Colonic mucosa (tissue), 4 donors: ENCODE results near the gene COPS3. TPM values are rescaled to one million over a fixed set of nuclear protein-coding genes. Genes with fewer than 3 reads are reported as not detected.

Experiments
- DNase-seq: peaks from one replicate; pipeline ENCODE4 v3.0.0-alpha.2; 2020
- H3K27ac ChIP-seq: fragments of 200-600 bp; one replicate; pipeline ENCODE4 v1.8.0; 2021
- H3K27me3 ChIP-seq: fragments of 200-600 bp; one replicate; pipeline ENCODE4 v1.8.0; 2021
- H3K36me3 ChIP-seq: fragments of 200-600 bp; one replicate; pipeline ENCODE4 v1.8.0; 2021
- H3K4me1 ChIP-seq: fragments of 200-600 bp; one replicate; pipeline ENCODE4 v1.8.0; 2021; ENCODE audit warnings: mild to moderate bottlenecking
- H3K4me3 ChIP-seq: fragments of 200-600 bp; one replicate; pipeline ENCODE4 v1.8.0; 2021
- H3K9ac ChIP-seq, 2 donors: one replicate each; pipeline ENCODE4 v1.7.0; 2013; ENCODE audit warnings: control low read depth in 2 of 2, low read depth in 2 of 2, low read length in 2 of 2
- H3K9me3 ChIP-seq: fragments of 200-600 bp; one replicate; pipeline ENCODE4 v1.8.0; 2021
- intact Hi-C: fragments of 100-400 bp; cut with DNase I; formaldehyde crosslinking; loops from one replicate; pipeline ENCODE4 v1.14.1; 2022
- total RNA-seq, 2 donors: library from RNA; stranded (reverse); fragmentation: NEBNext Ultra II Directional in 1 of 2; extraction: Animal tissue kit (Norgen Biotek cat#: 25700) in 1 of 2; gene quantifications; one replicate each; pipeline ENCODE4 v1.2.1, GENCODE V29; 2021
- TF ChIP-seq, protein P1 (sequence below): fragments of 200-600 bp; IDR thresholded peaks from one replicate; pipeline ENCODE4 v1.8.0; 2022; ENCODE audit warnings: antibody characterized with exemption, mild to moderate bottlenecking
- donor health status: healthy.
- donor health status: DM: no; HTN: no; CAD: no.
- donor health status: DM: no; HTN: no; CAD: no.

Gene COPS3
- total RNA-seq, 2 donors from 2014 or later, result 43.9 to 60.4 TPM

DNA sequence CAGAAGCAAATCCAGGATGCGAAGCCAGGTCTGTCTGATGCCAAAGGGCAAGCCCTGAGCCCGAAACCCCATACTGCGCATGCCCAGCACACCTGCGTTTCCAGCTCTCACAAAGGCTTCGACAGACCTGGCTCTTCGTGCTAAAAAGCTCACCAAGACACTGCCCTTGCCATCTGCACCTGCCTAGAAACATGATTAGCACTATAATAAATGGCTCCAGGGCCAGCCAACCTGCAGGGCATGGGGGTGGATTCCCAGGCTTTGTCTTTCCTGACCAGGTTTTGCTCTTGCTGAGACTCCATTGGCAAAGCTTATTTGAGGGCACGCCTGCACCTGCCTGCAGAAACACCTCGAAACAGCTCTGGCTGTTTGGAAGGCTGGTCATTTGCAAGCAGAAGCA, 60.5 kb downstream of the COPS3 start:
- Histone ChIP-seq H3K4me1 (no peaks in the 10 kb centered on the region), H3K4me3 (no peak overlapping the region), H3K9ac (no peak overlapping the region), H3K9me3 (no peaks in the 10 kb centered on the region), H3K27me3 (no peaks in the 10 kb centered on the region), H3K36me3 (peaks cover 35% of the 10 kb centered on the region), H3K27ac (no peak overlapping the region)
- TF ChIP-seq, protein P1, sequence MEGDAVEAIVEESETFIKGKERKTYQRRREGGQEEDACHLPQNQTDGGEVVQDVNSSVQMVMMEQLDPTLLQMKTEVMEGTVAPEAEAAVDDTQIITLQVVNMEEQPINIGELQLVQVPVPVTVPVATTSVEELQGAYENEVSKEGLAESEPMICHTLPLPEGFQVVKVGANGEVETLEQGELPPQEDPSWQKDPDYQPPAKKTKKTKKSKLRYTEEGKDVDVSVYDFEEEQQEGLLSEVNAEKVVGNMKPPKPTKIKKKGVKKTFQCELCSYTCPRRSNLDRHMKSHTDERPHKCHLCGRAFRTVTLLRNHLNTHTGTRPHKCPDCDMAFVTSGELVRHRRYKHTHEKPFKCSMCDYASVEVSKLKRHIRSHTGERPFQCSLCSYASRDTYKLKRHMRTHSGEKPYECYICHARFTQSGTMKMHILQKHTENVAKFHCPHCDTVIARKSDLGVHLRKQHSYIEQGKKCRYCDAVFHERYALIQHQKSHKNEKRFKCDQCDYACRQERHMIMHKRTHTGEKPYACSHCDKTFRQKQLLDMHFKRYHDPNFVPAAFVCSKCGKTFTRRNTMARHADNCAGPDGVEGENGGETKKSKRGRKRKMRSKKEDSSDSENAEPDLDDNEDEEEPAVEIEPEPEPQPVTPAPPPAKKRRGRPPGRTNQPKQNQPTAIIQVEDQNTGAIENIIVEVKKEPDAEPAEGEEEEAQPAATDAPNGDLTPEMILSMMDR, result no peak
- no peak for DNase-seq
- intact Hi-C loops, result no loop called here

DNA sequence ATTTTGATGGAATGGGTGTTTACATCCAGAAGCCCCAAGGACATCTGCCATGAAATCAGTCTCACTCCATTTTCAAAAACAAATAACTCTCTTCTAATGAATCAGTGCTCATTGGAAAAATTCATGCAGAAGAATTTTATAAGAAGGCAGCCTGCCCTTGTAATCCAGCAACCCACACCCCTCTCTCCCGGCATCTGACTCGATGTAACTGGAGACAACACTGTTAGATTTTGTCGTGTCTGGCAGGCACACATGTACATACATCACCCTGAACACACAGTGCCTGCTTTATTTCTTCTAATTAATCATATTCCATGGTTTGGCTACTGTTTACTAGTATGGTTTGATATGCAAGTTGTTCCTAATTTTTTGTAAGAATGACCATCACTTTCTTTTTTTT, 63.1 kb downstream of the COPS3 start:
- Histone ChIP-seq H3K27me3 (no peaks in the 10 kb centered on the region), H3K9me3 (no peaks in the 10 kb centered on the region), H3K9ac (no peak overlapping the region), H3K27ac (no peak overlapping the region), H3K4me3 (no peak overlapping the region), H3K4me1 (no peaks in the 10 kb centered on the region), H3K36me3 (peaks cover 23% of the 10 kb centered on the region)
- intact Hi-C loops, result no loop called here
- DNase-seq, result no peak
- TF ChIP-seq, protein P1, result no peak

DNA sequence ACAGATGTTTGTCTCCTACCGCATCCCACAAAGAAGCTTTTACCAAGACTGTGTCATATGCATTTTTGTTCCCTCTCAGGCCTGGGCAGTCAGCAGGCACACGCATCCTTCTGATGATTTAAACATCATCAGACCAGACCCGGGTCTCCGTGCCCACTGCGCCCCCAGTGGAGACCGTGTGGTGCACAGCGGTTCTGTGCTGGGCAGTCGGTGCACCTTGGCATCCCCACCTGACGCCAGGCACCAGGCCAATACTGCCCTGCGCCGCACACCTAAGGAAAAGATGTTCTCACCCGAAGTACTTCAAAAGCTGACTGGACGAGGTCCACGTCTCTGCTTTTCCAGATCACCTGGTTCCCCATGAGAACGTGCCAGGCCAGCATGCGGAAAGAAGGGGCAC, 64.3 kb downstream of the COPS3 start:
- H3K4me1 ChIP-seq, result no peaks in the 10 kb centered on the region
- H3K27ac ChIP-seq, result no peak overlapping the region
- no peak overlapping the region for H3K9ac ChIP-seq
- H3K27me3 ChIP-seq, result no peaks in the 10 kb centered on the region
- peaks cover 23% of the 10 kb centered on the region for H3K36me3 ChIP-seq
- TF ChIP-seq, protein P1, result no peak
- no peak overlapping the region for H3K4me3 ChIP-seq
- intact Hi-C loops, result no loop called here
- H3K9me3 ChIP-seq, result no peaks in the 10 kb centered on the region
- DNase-seq, result no peak

DNA sequence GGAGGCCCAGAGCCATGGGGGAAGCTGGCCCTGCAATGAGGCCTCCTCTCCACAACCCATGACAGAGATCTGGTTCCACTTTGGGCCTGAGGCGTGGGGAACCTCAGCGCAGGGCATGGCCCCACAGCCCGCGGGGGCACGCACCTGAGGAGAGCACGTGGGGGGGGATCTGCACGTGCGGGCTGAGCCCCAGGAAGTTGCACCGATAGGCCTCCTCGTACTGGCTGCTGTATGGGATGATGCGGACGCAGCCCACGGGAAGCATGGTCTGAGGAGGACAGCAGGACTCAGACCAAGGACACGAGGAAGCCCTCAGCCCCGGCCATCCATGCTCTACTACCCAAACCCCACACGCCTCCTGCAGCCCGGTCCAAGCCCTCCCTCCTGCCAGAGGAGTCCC, 64.8 kb downstream of the COPS3 start:
- Histone ChIP-seq H3K36me3 (peaks cover 20% of the 10 kb centered on the region), H3K4me3 (no peak overlapping the region), H3K27ac (no peak overlapping the region), H3K9ac (no peak overlapping the region), H3K4me1 (no peaks in the 10 kb centered on the region), H3K9me3 (no peaks in the 10 kb centered on the region), H3K27me3 (no peaks in the 10 kb centered on the region)
- DNase-seq, result no peak
- TF ChIP-seq, protein P1, result no peak
- intact Hi-C loops, result no loop called here

GRCh38 chr17:17215575-17215974, 65.5 kb downstream of the COPS3 start:
- intact Hi-C loops, result no loop called here
- Histone ChIP-seq H3K9me3 (no peaks in the 10 kb centered on the region), H3K27me3 (no peaks in the 10 kb centered on the region), H3K9ac (no peak overlapping the region), H3K27ac (no peak overlapping the region), H3K36me3 (peaks cover 14% of the 10 kb centered on the region), H3K4me3 (no peak overlapping the region), H3K4me1 (no peaks in the 10 kb centered on the region)
- TF ChIP-seq, protein P1, result no peak
- DNase-seq, result no peak
